K562 (cell line): ENCODE data around the gene HES4. TPM values are rescaled to one million over a fixed set of nuclear protein-coding genes. Genes with fewer than 3 reads are reported as not detected.
A peak's percentile ranks its signal among the peaks of the same experiment; 100 is the strongest.

Experiments used
- CREB1 ChIP-seq, 2 experiments: sonication (generic) in 1 of 2; formaldehyde crosslinking in 1 of 2; IDR thresholded peaks; 2 replicates each; pipeline versions ENCODE4 v1.6.1 to v1.8.0; 2012 to 2022; ENCODE audit warnings: inconsistent platforms in 1 of 2, mild to moderate bottlenecking in 1 of 2, missing genetic modification reagents in 1 of 2, moderate library complexity in 1 of 2
- CTCF ChIP-seq, 3 experiments: IDR thresholded peaks in 2 of 3; conservative IDR thresholded peaks in 1 of 3; 2 replicates each; pipeline ENCODE4 v1.5.1; 2011 to 2012; ENCODE audit warnings: low read length in 3 of 3, mild to moderate bottlenecking in 3 of 3, control low read depth in 2 of 3, improper control_type of control experiment in 1 of 3, inconsistent platforms in 1 of 3, low read depth in 1 of 3, mixed read lengths in 1 of 3, moderate library complexity in 1 of 3; ENCODE audit not compliant: insufficient read depth in 2 of 3
- DNMT1 ChIP-seq: fragments of 450-650 bp; IDR thresholded peaks from 2 replicates; pipeline ENCODE4 v1.6.1; 2016; ENCODE audit warnings: antibody characterized with exemption, mild to moderate bottlenecking
- FOXA3 ChIP-seq, 2 experiments: fragments of 450-650 bp in 1 of 2; sonication (generic) in 1 of 2; formaldehyde crosslinking; IDR thresholded peaks in 1 of 2; conservative IDR thresholded peaks in 1 of 2; 2 replicates each; pipeline versions ENCODE4 v1.4.0 to v1.8.0; 2020 to 2022; ENCODE audit warnings: mild to moderate bottlenecking in 2 of 2, missing genetic modification reagents in 1 of 2
- ID3 ChIP-seq, 2 experiments: fragments of 250-450 bp in 1 of 2; fragments of 450-650 bp in 1 of 2; sonication (Bioruptor Pico) in 1 of 2; IDR thresholded peaks; 2 replicates each; pipeline versions ENCODE4 v1.6.1 to v1.8.0; 2016 to 2021; ENCODE audit warnings: mild to moderate bottlenecking in 2 of 2, moderate library complexity in 2 of 2, missing compliant biosample characterization in 1 of 2, missing genetic modification characterization in 1 of 2
- IRF9 ChIP-seq: fragments of 450-650 bp; IDR thresholded peaks from 2 replicates; pipeline ENCODE4 v1.6.1; 2016; ENCODE audit warnings: missing biosample characterization, missing genetic modification characterization
- MYC ChIP-seq, 2 experiments: fragments of 250-450 bp in 1 of 2; sonication (Bioruptor Pico) in 1 of 2; IDR thresholded peaks; 2 replicates each; pipeline versions ENCODE4 v1.5.1 to v1.6.1; 2012 to 2021; ENCODE audit warnings: low read depth in 2 of 2, borderline replicate concordance in 1 of 2, improper control_type of control experiment in 1 of 2, low read length in 1 of 2, mild to moderate bottlenecking in 1 of 2, moderate library complexity in 1 of 2
- PCBP1 ChIP-seq: fragments of 200-400 bp; formaldehyde crosslinking; IDR thresholded peaks from 2 replicates; pipeline ENCODE4 v1.6.1; 2018; ENCODE audit warnings: mild to moderate bottlenecking, low read depth, low read length; ENCODE audit not compliant: poor library complexity, severe bottlenecking
- PHB2 ChIP-seq: fragments of 450-650 bp; IDR thresholded peaks from 2 replicates; pipeline ENCODE4 v1.6.1; 2017; ENCODE audit warnings: low read depth
- SMARCA5 ChIP-seq: fragments of 450-650 bp; IDR thresholded peaks from 2 replicates; pipeline ENCODE4 v1.6.1; 2016
- SNRNP70 ChIP-seq: fragments of 200-400 bp; formaldehyde crosslinking; optimal IDR thresholded peaks from 2 replicates; pipeline ENCODE3; 2017; ENCODE audit warnings: low read depth, low read length
- SOX6 ChIP-seq: fragments of 450-650 bp; IDR thresholded peaks from 2 replicates; pipeline ENCODE4 v1.6.1; 2014; ENCODE audit warnings: mild to moderate bottlenecking
- TOE1 ChIP-seq, 2 experiments: fragments of 450-650 bp in 1 of 2; sonication (generic) in 1 of 2; formaldehyde crosslinking in 1 of 2; IDR thresholded peaks; 2 replicates each; pipeline versions ENCODE4 v1.7.1 to v1.8.0; 2016 to 2022; ENCODE audit warnings: borderline replicate concordance in 2 of 2, mild to moderate bottlenecking in 2 of 2, antibody characterized with exemption in 1 of 2, inconsistent platforms in 1 of 2, low read depth in 1 of 2, missing genetic modification reagents in 1 of 2, moderate library complexity in 1 of 2
- XRCC5 ChIP-seq: fragments of 200-400 bp; formaldehyde crosslinking; IDR thresholded peaks from 2 replicates; pipeline ENCODE4 v1.6.1; 2017; ENCODE audit warnings: low read depth, mild to moderate bottlenecking, low read length
- ZBTB7A ChIP-seq: IDR thresholded peaks from 2 replicates; pipeline ENCODE4 v1.6.1; 2011; ENCODE audit warnings: low read depth, mild to moderate bottlenecking, low read length, moderate library complexity, borderline replicate concordance; ENCODE audit not compliant: control insufficient read depth
- ZFPM2 ChIP-seq: fragments of 250-450 bp; sonication (Bioruptor Pico); IDR thresholded peaks from 2 replicates; pipeline ENCODE4 v1.5.1; 2022; ENCODE audit warnings: mild to moderate bottlenecking
- ZNF324 ChIP-seq: fragments of 250-450 bp; sonication (Bioruptor Pico); IDR thresholded peaks from 2 replicates; pipeline ENCODE4 v1.4.0; 2020; ENCODE audit warnings: mild to moderate bottlenecking
- ZNF395 ChIP-seq: fragments of 200-800 bp; sonication (Bioruptor generic); IDR thresholded peaks from 2 replicates; pipeline ENCODE4 v1.6.1; 2017; ENCODE audit warnings: missing genetic modification characterization, missing compliant biosample characterization
- polyA plus RNA-seq, 8 experiments: library from polyadenylated mRNA; depleted of rRNA in 4 of 8; stranded (reverse) in 5 of 8; unstranded in 3 of 8; fragments of >200 nt; fragmentation: Nextera tagmentation in 2 of 8; fragmentation: Illumina TruSeq in 1 of 8; extraction: Ambion mirVana in 2 of 8; extraction: Trizol in 1 of 8; gene quantifications; 2 replicates each; pipeline versions ENCODE4 v1.2.1 to v1.2.3, GENCODE V29; 2011 to 2014; ENCODE audit warnings: inconsistent platforms in 1 of 8, missing spikeins in 1 of 8
- total RNA-seq, 7 experiments: library from RNA; depleted of rRNA in 6 of 7; stranded (reverse); fragments of >200 nt in 6 of 7; fragmentation: Illumina TruSeq in 2 of 7; extraction: Trizol in 2 of 7; gene quantifications; 2 replicates each; pipeline versions ENCODE4 v1.2.1 to v1.2.3, GENCODE V29; 2011 to 2021; ENCODE audit warnings: low replicate concordance in 1 of 7

Gene HES4
- total and polyA plus RNA-seq, 9 of the 15 experiments (the other 6 are each of a cell fraction or from before 2014, with no cell fraction given), result 0.21 to 43.7 (median 5.3) TPM; not detected in 2

GRCh38 chr1:958823-959730, 40.8 kb downstream of the HES4 start, which contains the start of gene NOC2L (continued):
- TF ChIP-seq ID3 (CRISPR knock-in tag; IDR thresholded peaks at IDR 0.05), result no peak
- TF ChIP-seq ID3 (tag; IDR thresholded peaks at IDR 0.05), result no peak
- TF ChIP-seq ZNF395 (CRISPR knock-in tag), result no peak
- peak; percentile 45; the same call in 1 of the 2 replicates for TF ChIP-seq ZBTB7A
- no peak for TF ChIP-seq SNRNP70
- TF ChIP-seq PHB2, result no peak
- TF ChIP-seq DNMT1, result no peak
- TF ChIP-seq MYC (IDR thresholded peaks at IDR 0.05; ENCODE audit: low read depth, low read length), result peak; percentile 94
- peak; percentile 92; the same call in 1 of the 2 replicates for TF ChIP-seq MYC (CRISPR knock-in tag; IDR thresholded peaks at IDR 0.05; ENCODE audit: borderline replicate concordance, low read depth)
- no peak for TF ChIP-seq ZFPM2 (CRISPR knock-in tag)
- TF ChIP-seq XRCC5, result 0 out of 2 replicates have a peak, but pooled peaks have one; percentile 32
- TF ChIP-seq CREB1 (IDR thresholded peaks at IDR 0.05), result peak; percentile 55
- peak; percentile 59; the same call in 1 of the 2 replicates for TF ChIP-seq CREB1 (CRISPR knock-in tag; IDR thresholded peaks at IDR 0.05)
- TF ChIP-seq SMARCA5, result no peak
- peak; percentile 85 for TF ChIP-seq PCBP1
- TF ChIP-seq TOE1 (IDR thresholded peaks at IDR 0.05; ENCODE audit: borderline replicate concordance), result peak; percentile 74; the same call in 1 of the 2 replicates
- no peak for TF ChIP-seq TOE1 (CRISPR knock-in tag; IDR thresholded peaks at IDR 0.05; ENCODE audit: borderline replicate concordance, low read depth)
- no peak for TF ChIP-seq IRF9
- TF ChIP-seq ZNF324 (CRISPR knock-in tag), result no peak
- TF ChIP-seq FOXA3 (CRISPR knock-in tag; conservative IDR thresholded peaks at IDR 0.05 in 1 of 2, IDR thresholded peaks at IDR 0.05 in 1 of 2), result peak in 1 of 2 experiments; percentile 62; a peak in 1 of 4 replicates
- no peak for TF ChIP-seq SOX6
- no peak for TF ChIP-seq CTCF (IDR thresholded peaks at IDR 0.05 in 2 of 3, conservative IDR thresholded peaks at IDR 0.05 in 1 of 3; ENCODE audit: insufficient read depth in 2 of 3, low read depth in 1 of 3, low read length in 3 of 3)
